Measurements from ENCODE around the gene C1QTNF3.

Gene C1QTNF3

DNA sequence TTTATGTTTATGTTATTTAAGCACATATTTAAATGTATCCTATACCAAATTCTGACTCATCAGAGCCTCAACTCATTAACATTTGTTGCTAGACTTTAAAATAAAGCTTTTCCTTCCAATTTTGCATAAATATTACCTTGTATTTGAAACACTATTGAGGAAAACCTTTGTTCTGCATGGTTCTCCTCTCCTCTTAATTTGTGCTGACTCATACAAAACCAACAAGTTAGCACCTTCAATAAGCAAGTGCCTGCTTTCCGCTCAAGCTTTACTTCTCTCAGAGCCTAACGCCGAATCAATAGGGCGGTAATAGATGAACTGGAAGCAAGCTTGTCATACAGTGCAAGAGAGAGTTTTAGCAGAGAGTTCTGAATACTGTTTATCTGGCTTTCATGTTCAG, 43.0 kb downstream of the C1QTNF3 start:
- Histone ChIP-seq H3K27me3 (ENCODE audit: control insufficient read depth in 1 of 2, insufficient read depth in 2 of 2, low read length in 2 of 2) (no peaks in the 10 kb centered on the region), H3K9ac (ENCODE audit: low read length in 2 of 2) (no peak overlapping the region), H3K36me3 (ENCODE audit: control insufficient read depth in 2 of 2, insufficient read depth in 2 of 2, low read length in 2 of 2) (peaks cover 19 to 22% of the 10 kb centered on the region in 2 donors), H3K4me1 (ENCODE audit: control insufficient read depth, insufficient read depth, low read length) (peaks cover 20% of the 10 kb centered on the region), H3K9me3 (ENCODE audit: control insufficient read depth in 2 of 2, low read length in 2 of 2) (no peaks in the 10 kb centered on the region), H3K4me3 (ENCODE audit: low read length in 2 of 2) (no peak overlapping the region), H3K27ac (ENCODE audit: low read length) (no peak overlapping the region)

GRCh38 chr5:33997331-33997983, 45.6 kb downstream of the C1QTNF3 start:
- H3K9me3 ChIP-seq (ENCODE audit: control insufficient read depth in 2 of 2, low read length in 2 of 2), result no peaks in the 10 kb centered on the region
- peaks cover 6 to 11% of the 10 kb centered on the region in 2 donors for H3K36me3 ChIP-seq (ENCODE audit: control insufficient read depth in 2 of 2, insufficient read depth in 2 of 2, low read length in 2 of 2)
- H3K4me1 ChIP-seq (ENCODE audit: control insufficient read depth, insufficient read depth, low read length), result peaks cover 20% of the 10 kb centered on the region
- peak overlapping the region in 1 of 2 donors; percentile 29 for H3K4me3 ChIP-seq (ENCODE audit: low read length in 2 of 2)
- no peaks in the 10 kb centered on the region for H3K27me3 ChIP-seq (ENCODE audit: control insufficient read depth in 1 of 2, insufficient read depth in 2 of 2, low read length in 2 of 2)
- no peak overlapping the region for H3K27ac ChIP-seq (ENCODE audit: low read length)
- H3K9ac ChIP-seq (ENCODE audit: low read length in 2 of 2), result no peak overlapping the region

GRCh38 chr5:33995865-33996264, 47.1 kb downstream of the C1QTNF3 start:
- no peaks in the 10 kb centered on the region for H3K27me3 ChIP-seq (ENCODE audit: control insufficient read depth in 1 of 2, insufficient read depth in 2 of 2, low read length in 2 of 2)
- no peak overlapping the region for H3K9ac ChIP-seq (ENCODE audit: low read length in 2 of 2)
- H3K4me1 ChIP-seq (ENCODE audit: control insufficient read depth, insufficient read depth, low read length), result peaks cover 5% of the 10 kb centered on the region
- H3K9me3 ChIP-seq (ENCODE audit: control insufficient read depth in 2 of 2, low read length in 2 of 2), result no peaks in the 10 kb centered on the region
- no peak overlapping the region for H3K4me3 ChIP-seq (ENCODE audit: low read length in 2 of 2)
- peaks cover 4 to 9% of the 10 kb centered on the region in 2 donors for H3K36me3 ChIP-seq (ENCODE audit: control insufficient read depth in 2 of 2, insufficient read depth in 2 of 2, low read length in 2 of 2)
- no peak overlapping the region for H3K27ac ChIP-seq (ENCODE audit: low read length)

DNA sequence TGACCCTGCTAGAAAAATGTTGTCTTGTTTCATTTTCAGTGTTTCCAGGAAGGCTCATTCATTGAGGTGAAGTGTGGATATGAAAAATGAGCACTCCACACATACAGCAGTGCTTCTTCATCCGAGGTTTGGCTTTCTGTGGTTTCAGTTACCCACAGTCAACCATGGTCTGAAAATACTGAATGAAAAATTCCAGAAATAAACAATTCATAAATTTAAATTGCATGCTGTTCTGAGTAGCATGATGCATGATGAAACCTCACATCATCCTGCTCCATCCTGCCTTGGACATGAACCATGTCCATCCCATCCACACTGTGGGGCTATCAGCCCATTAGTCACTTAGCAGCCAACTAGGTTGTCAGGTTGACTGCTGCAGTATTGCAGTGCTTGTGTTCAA, 48.2 kb downstream of the C1QTNF3 start:
- Histone ChIP-seq H3K9me3 (ENCODE audit: control insufficient read depth in 2 of 2, low read length in 2 of 2) (no peaks in the 10 kb centered on the region), H3K4me1 (ENCODE audit: control insufficient read depth, insufficient read depth, low read length) (peaks cover 4% of the 10 kb centered on the region), H3K27ac (ENCODE audit: low read length) (no peak overlapping the region), H3K9ac (ENCODE audit: low read length in 2 of 2) (no peak overlapping the region), H3K36me3 (ENCODE audit: control insufficient read depth in 2 of 2, insufficient read depth in 2 of 2, low read length in 2 of 2) (peaks cover 4 to 9% of the 10 kb centered on the region in 2 donors), H3K4me3 (ENCODE audit: low read length in 2 of 2) (no peak overlapping the region), H3K27me3 (ENCODE audit: control insufficient read depth in 1 of 2, insufficient read depth in 2 of 2, low read length in 2 of 2) (no peaks in the 10 kb centered on the region)

DNA sequence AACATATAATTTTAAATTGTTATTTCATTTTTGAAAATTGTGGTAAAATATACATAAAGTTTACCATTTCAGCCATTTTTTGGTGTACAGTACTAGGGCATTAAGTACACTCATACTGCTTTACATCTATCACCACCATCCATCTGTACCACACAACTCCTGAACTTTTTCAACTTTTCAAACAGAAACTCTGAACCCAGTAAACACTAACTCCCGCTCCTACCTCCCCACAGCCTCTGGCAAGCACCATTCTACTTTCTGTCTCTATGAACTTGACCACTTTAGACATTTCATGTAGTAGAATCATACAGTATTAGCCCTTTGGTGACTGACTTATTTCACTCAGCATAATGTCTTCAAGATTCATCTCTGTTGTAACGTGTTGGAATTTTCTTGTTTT, 50.1 kb downstream of the C1QTNF3 start:
- Histone ChIP-seq H3K9me3 (ENCODE audit: control insufficient read depth in 2 of 2, low read length in 2 of 2) (no peaks in the 10 kb centered on the region), H3K4me3 (ENCODE audit: low read length in 2 of 2) (no peak overlapping the region), H3K27me3 (ENCODE audit: control insufficient read depth in 1 of 2, insufficient read depth in 2 of 2, low read length in 2 of 2) (no peaks in the 10 kb centered on the region), H3K36me3 (ENCODE audit: control insufficient read depth in 2 of 2, insufficient read depth in 2 of 2, low read length in 2 of 2) (peaks cover 16 to 19% of the 10 kb centered on the region in 2 donors), H3K4me1 (ENCODE audit: control insufficient read depth, insufficient read depth, low read length) (peaks cover 4% of the 10 kb centered on the region), H3K9ac (ENCODE audit: low read length in 2 of 2) (no peak overlapping the region), H3K27ac (ENCODE audit: low read length) (no peak overlapping the region)

GRCh38 chr5:33985447-33985846, 57.6 kb downstream of the C1QTNF3 start:
- H3K27ac ChIP-seq (ENCODE audit: low read length), result no peak overlapping the region
- H3K27me3 ChIP-seq (ENCODE audit: control insufficient read depth in 1 of 2, insufficient read depth in 2 of 2, low read length in 2 of 2), result no peaks in the 10 kb centered on the region
- H3K9ac ChIP-seq (ENCODE audit: low read length in 2 of 2), result no peak overlapping the region
- peaks cover 20 to 22% of the 10 kb centered on the region in 2 donors for H3K36me3 ChIP-seq (ENCODE audit: control insufficient read depth in 2 of 2, insufficient read depth in 2 of 2, low read length in 2 of 2)
- no peak overlapping the region for H3K4me3 ChIP-seq (ENCODE audit: low read length in 2 of 2)
- H3K4me1 ChIP-seq (ENCODE audit: control insufficient read depth, insufficient read depth, low read length), result no peaks in the 10 kb centered on the region
- H3K9me3 ChIP-seq (ENCODE audit: control insufficient read depth in 2 of 2, low read length in 2 of 2), result no peaks in the 10 kb centered on the region

DNA sequence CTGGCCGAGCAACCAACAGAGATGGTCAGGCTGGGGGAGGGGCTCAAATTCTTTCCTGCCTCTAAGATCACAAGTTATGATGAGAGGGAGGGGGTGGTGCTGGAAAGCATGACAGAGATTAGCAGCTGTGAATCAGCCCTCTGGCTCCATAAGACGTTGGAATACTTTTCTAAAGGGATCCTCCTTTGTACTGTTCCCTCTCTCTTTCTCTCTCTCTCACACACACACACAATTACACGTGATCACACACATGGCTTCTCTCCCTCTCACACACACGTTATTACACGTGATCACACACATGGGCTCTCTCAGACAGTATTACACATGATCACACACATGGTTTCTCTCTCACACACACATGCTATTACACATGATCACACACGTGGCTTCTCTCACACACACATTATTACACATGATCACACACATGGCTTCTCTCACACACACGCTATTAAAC, 58.3 kb downstream of the C1QTNF3 start, which contains the start of gene SLC45A2:
Gene SLC45A2 (minus strand): TSS at position 23 of the 454 bp plus-strand sequence. CDS start 110 bp downstream, outside the sequence.
- peaks cover 20 to 22% of the 10 kb centered on the region in 2 donors for H3K36me3 ChIP-seq (ENCODE audit: control insufficient read depth in 2 of 2, insufficient read depth in 2 of 2, low read length in 2 of 2)
- no peaks in the 10 kb centered on the region for H3K9me3 ChIP-seq (ENCODE audit: control insufficient read depth in 2 of 2, low read length in 2 of 2)
- H3K4me1 ChIP-seq (ENCODE audit: control insufficient read depth, insufficient read depth, low read length), result no peaks in the 10 kb centered on the region
- H3K27me3 ChIP-seq (ENCODE audit: control insufficient read depth in 1 of 2, insufficient read depth in 2 of 2, low read length in 2 of 2), result no peaks in the 10 kb centered on the region
- no peak within 1 kb of the TSS for H3K9ac ChIP-seq (ENCODE audit: low read length in 2 of 2)
- no peak within 1 kb of the TSS for H3K27ac ChIP-seq (ENCODE audit: low read length)
- no peak within 1 kb of the TSS for H3K4me3 ChIP-seq (ENCODE audit: low read length in 2 of 2)

GRCh38 chr5:33984178-33984577, 58.8 kb downstream of the C1QTNF3 start:
- Histone ChIP-seq H3K27ac (ENCODE audit: low read length) (no peak overlapping the region), H3K4me3 (ENCODE audit: low read length in 2 of 2) (no peak overlapping the region), H3K9ac (ENCODE audit: low read length in 2 of 2) (no peak overlapping the region), H3K36me3 (ENCODE audit: control insufficient read depth in 2 of 2, insufficient read depth in 2 of 2, low read length in 2 of 2) (peaks cover 17 to 19% of the 10 kb centered on the region in 2 donors), H3K4me1 (ENCODE audit: control insufficient read depth, insufficient read depth, low read length) (no peaks in the 10 kb centered on the region), H3K27me3 (ENCODE audit: control insufficient read depth in 1 of 2, insufficient read depth in 2 of 2, low read length in 2 of 2) (no peaks in the 10 kb centered on the region), H3K9me3 (ENCODE audit: control insufficient read depth in 2 of 2, low read length in 2 of 2) (no peaks in the 10 kb centered on the region)

- Histone ChIP-seq H3K9ac (ENCODE audit: low read length in 2 of 2) (no peak overlapping the region), H3K4me1 (ENCODE audit: control insufficient read depth, insufficient read depth, low read length) (no peaks in the 10 kb centered on the region), H3K36me3 (ENCODE audit: control insufficient read depth in 2 of 2, insufficient read depth in 2 of 2, low read length in 2 of 2) (peaks cover under 1 to 4% of the 10 kb centered on the region in 2 donors), H3K27me3 (ENCODE audit: control insufficient read depth in 1 of 2, insufficient read depth in 2 of 2, low read length in 2 of 2) (no peaks in the 10 kb centered on the region), H3K27ac (ENCODE audit: low read length) (no peak overlapping the region), H3K9me3 (ENCODE audit: control insufficient read depth in 2 of 2, low read length in 2 of 2) (no peaks in the 10 kb centered on the region), H3K4me3 (ENCODE audit: low read length in 2 of 2) (no peak overlapping the region)
Observed at GRCh38 chr5:33981408-33982162, 61.4 kb downstream of the C1QTNF3 start.

DNA sequence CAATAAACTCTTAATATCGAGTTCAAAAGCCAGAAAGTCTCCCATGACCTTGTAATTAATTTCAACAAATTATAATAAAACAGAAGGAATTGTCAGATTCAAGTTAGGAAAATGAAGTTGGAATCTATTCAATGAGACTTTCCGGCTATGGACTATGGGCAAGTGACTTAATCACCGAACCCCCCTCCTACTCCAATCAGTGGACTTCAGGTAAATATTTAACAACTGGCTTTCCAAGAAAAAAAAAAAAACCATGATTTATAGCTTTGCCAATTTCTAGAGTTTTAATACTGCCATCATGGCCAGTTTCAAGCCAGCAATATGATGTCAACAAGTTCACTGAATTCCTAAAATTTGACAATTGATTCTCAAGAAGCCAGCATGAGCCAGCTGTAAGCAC, 63.0 kb downstream of the C1QTNF3 start:
- no peaks in the 10 kb centered on the region for H3K27me3 ChIP-seq (ENCODE audit: control insufficient read depth in 1 of 2, insufficient read depth in 2 of 2, low read length in 2 of 2)
- H3K36me3 ChIP-seq (ENCODE audit: control insufficient read depth in 2 of 2, insufficient read depth in 2 of 2, low read length in 2 of 2), result no peaks in the 10 kb centered on the region
- H3K9me3 ChIP-seq (ENCODE audit: control insufficient read depth in 2 of 2, low read length in 2 of 2), result no peaks in the 10 kb centered on the region

DNA sequence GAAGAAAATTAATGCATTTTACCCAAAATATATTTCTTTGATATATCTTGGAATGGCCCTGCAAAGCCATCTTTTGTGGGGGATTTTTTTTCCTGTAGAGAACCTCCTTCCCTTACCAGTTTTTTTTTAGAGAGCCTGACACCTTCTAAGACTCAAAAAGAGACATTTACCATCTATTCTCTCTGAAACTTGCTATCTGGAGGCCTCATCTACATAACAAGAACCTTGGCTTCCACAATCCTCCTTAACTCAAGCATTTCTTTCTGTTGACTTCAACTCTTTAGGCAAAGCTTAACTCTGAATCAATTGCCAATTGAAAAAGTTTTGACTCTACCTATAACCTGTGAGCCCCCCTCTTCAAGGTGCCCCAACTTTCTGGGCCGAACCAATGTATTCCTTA, 64.7 kb downstream of the C1QTNF3 start:
- Histone ChIP-seq H3K9me3 (ENCODE audit: control insufficient read depth in 2 of 2, low read length in 2 of 2) (no peaks in the 10 kb centered on the region), H3K36me3 (ENCODE audit: control insufficient read depth in 2 of 2, insufficient read depth in 2 of 2, low read length in 2 of 2) (no peaks in the 10 kb centered on the region), H3K4me3 (ENCODE audit: low read length in 2 of 2) (no peak overlapping the region), H3K9ac (ENCODE audit: low read length in 2 of 2) (no peak overlapping the region), H3K27ac (ENCODE audit: low read length) (no peak overlapping the region), H3K4me1 (ENCODE audit: control insufficient read depth, insufficient read depth, low read length) (peaks cover 9% of the 10 kb centered on the region), H3K27me3 (ENCODE audit: control insufficient read depth in 1 of 2, insufficient read depth in 2 of 2, low read length in 2 of 2) (no peaks in the 10 kb centered on the region)

More for the DNA sequence above, 63.0 kb downstream of the C1QTNF3 start:
- no peak overlapping the region for H3K4me3 ChIP-seq (ENCODE audit: low read length in 2 of 2)
- peaks cover 9% of the 10 kb centered on the region for H3K4me1 ChIP-seq (ENCODE audit: control insufficient read depth, insufficient read depth, low read length)
- H3K9ac ChIP-seq (ENCODE audit: low read length in 2 of 2), result no peak overlapping the region
- H3K27ac ChIP-seq (ENCODE audit: low read length), result no peak overlapping the region
